Measurements from ENCODE around the gene ZNF607.
A peak's percentile ranks its signal among the peaks of the same experiment; 100 is the strongest.
"Not testable (repeated sequence)": the region's sequence is repeated elsewhere in the genome, so short reads cannot be mapped to it uniquely, and the experiment has no call there.

ZNF607 gene

DNA sequence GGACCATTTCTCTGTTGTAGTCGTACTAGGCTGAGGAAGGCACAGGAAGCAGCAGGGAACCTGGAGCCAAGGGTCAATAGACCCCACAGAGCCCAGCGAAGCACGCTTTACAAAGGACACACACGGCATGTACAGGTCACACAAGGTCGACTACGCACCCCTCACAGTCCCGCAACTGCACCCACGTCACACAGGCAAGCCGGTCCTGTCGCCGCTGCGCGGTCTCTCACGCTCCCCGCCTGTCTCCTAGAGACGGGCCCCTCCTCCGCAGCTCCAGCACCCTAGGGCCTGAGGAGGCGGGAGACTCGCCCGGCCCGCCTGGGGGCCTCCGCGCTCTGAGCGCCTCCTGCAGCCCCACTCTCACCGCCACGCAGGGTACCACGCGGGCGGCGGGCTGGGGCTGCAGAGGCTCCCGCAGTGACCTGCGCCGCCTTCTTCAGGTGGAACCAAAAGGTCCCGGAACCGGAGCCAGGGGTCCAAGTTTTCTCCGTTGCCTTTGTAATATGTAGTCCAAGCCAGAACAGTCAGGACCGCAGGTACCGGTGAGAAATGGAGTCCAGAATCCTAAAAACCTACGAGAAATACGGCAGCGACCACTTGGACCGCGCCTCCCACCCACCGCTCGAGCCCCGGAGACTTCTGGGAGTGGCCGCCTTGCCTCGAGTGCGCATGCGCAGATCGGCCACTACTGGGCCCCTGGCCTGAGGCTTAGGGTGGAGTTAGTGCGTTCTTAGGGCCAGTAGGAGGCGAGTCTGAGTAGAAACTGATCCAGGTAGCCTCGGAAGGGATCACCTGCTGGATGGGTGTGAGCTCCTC is at the start of gene ZNF607:
Gene ZNF607, minus strand, starts transcription at position 651 of the 816 bp plus-strand sequence. CDS start 8,143 bp downstream, outside the sequence.
- DNase-seq: peak; percentile 91

DNA sequence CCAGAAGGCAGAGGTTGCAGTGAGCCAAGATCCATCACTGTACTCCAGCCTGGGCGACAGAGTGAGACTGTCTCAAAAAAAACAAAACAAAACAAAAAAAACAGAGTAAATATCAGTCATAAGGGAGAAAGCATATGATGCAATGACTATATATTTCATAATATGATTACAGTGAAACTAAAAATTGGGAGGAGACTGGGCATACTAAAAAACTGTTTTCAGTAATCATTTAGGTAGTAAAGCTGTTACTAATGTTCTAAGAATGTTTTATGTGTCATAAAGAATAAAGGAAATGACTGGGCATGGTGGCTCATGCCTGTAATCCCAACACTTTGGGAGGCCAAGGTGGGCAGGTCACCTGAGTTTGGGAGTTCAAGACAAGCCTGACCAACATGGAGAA is 43.9 kb upstream of the ZNF607 start:
- no peak for DNase-seq

DNA sequence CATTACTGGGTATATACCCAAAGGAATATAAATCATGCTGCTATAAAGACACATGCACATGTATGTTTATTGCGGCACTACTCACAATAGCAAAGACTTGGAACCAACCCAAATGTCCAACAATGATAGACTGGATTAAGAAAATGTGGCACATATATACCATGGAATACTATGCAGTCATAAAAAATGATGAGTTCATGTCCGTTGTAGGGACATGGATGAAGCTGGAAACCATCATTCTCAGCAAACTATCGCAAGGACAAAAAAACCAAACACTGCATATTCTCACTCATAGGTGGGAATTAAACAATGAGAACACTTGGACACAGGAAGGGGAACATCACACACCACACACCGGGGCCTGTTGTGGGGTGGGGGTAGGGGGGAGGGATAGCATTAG is 38.1 kb upstream of the ZNF607 start:
- not testable (repeated sequence) for DNase-seq

DNA sequence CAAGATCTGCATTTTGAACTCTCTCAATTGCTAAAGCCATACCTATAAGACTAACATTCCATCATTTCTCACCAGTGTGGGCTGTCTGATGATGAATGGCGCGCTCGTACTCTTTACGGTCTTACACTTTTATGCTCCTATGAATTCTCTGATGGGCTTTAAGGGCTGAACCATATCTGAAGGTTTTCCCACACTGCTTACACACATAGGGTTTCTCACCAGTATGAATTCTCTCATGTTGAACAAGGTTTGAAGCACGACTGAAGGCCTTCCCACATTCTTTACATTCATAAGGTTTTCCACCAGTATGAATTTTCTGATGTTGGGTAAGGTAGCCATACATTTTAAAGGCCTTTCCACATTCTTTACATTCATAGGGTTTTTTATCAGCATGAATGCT is 18.8 kb upstream of the ZNF607 start:
- no peak for DNase-seq

DNA sequence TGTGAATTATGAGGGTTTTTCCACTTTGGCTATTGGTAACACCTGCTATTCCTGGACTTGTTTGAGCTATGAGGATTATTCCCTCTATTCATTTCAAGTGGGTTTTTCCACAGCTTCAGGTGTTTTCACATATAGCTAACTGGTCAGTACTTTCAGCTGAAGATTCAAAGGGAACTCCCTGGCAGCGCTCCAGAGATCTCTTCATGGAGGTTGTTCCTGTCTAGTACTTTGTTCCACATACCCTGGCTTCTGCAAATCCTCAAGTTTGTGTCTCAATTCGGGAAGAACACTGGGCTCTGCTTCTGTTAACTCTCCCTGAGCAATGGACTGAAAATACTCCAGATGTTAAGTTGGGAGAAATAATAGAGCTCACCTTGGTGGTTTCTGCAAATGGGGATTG is 5.6 kb upstream of the ZNF607 start:
- DNase-seq: no peak

DNA sequence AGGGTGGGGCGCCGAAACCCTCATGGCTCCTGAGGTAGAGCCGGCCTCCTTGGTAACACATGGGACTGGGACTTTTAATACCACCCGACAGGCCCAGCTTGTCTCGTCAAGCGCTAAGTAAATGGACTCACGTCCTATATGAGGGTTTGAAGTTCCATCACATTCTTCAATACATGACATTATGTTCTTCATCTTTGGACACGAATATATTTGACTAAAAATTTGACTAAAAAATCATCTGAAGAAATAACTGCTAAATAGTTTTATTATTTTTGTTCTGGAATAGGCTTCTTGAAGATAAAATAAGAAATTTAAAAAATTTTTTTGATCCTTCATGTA is 335 bp upstream of the ZNF607 start:
- DNase-seq: no peak

DNA sequence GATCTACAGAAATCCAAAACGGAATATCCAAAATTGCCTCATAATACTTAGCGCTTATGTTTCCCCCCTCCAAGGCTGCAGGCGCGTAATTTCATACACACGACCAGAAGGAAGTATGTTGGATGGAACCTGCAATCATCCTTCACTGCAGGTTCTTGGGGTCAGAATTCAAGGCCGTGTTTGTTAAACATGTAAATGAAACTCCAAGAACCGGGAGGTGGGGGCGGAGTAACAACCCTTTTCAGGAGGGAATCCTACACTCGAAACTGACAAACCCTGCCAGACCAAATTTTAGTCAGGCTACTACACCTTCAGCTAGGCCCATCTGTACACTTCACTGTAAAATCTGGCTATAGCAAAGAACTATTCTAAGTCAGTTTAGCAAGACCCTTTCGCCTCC is 1.3 kb downstream of the ZNF607 start:
- DNase-seq: no peak

DNA sequence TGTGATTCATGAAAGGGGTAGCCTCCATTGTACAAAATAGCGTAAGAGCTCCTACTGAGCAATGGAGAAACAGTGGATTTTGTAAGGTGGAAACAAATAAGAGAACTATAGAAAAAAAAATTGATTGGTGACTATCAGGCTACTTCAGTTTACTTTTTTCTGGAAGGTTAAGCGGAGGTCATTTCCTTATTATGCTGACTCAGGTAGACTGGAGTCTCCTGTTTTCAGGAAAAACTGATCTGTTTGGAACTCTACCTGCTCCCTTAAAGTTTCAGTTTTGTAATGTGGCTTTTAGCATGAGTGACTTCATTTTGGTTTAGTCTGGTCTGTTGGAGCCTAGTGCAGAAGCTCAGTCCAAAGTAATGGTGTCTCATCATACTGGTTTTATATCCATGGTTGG is 3.4 kb downstream of the ZNF607 start:
- DNase-seq: no peak

DNA sequence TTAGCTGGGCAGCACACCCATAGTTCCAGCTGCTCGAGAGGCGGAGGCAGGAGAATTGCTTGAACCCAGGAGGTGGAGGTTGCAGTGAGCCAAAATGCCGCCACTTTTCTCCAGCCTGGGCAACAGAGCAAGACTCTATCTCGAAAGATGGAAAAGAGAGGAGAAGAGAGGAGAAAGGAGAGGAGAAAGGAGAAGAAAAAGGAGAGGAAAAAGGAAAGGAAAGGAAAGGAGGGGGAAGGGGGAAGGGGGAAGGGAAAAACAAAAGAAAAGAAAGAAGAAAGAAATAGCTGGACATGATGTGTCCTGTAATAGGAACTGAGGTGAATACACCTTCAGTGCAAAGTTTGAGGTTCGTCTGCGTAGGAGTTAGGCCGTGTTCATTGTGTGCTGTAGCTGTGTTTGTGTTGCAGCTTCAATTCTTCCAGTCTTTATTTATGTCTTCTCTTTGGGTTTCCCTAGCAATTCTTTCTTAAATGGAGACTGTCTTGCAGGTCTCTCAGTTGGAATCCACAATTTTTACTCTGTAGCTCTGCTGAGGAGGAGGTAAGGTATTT is 13.4 kb downstream of the ZNF607 start:
- DNase-seq: no peak

DNA sequence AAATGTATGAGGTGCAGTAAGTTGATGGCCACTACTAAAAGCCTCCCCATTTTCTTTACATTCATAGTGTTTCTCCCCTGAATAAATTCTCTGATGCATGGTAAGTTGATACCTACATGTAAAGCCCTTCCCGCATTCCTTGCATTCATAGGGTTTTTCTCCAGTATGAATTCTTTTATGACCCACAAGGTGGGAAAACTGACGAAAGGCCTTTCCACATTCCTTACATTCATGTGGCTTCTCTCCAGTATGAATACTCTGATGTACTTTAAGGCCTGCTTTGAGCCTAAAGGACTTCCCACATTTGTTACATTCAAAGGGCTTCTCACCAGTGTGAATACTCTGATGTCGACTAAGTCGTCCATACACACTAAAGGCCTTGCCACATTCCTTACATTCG is 20.5 kb downstream of the ZNF607 start:
- DNase-seq: no peak

DNA sequence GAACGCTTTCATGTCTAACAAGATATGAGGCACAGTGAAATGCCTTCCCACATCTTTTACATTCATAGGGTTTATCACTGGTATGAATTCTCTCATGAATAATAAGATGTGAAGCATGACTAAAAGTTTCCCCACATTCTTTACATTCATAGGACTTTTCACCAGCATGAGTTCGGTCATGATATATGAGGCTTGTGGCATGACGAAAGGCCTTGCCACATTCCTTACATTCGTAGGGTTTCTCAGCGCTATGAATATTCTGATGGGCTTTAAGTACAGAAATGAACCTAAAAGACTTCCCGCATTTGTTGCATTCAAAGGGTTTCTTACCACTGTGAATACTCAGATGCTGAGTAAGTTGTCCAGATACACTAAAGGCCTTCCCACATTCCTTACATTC is 21.3 kb downstream of the ZNF607 start:
- DNase-seq: no peak

DNA sequence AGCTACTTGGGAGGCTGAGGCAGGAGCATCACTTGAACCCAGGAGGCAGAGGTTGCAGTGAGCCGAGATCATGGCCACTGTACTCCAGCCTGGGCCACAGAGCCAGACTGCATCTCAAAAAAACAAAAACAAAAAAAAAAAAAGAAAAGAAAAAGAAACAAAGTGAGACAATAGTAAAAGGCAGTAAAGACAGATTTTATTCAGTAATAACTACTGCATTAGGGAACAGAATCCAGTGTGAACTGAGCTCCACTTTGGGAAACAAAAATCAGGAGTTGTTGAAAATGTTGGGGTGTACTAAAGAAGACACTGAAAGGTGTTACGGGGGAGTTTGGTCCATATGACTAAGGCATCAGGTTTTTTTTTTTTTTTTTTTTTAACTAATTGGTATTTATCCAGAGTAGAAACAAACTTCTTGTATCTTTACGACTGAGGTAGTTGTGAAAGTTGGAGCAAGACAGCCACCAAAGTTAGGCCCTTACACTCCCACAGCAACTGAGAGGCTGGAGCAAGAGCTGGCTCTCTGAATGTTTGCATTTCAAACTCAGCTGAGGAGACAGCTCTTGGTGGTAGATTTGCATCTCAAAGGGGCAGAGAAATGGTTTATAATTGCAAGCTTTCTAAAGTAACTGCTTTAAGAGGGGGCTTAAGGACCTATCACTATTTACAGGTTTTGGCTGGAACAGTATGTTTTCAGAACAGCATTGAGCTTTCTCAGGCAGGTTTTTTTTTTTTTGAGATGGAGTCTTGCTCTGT is 24.2 kb downstream of the ZNF607 start:
- DNase-seq: no peak

DNA sequence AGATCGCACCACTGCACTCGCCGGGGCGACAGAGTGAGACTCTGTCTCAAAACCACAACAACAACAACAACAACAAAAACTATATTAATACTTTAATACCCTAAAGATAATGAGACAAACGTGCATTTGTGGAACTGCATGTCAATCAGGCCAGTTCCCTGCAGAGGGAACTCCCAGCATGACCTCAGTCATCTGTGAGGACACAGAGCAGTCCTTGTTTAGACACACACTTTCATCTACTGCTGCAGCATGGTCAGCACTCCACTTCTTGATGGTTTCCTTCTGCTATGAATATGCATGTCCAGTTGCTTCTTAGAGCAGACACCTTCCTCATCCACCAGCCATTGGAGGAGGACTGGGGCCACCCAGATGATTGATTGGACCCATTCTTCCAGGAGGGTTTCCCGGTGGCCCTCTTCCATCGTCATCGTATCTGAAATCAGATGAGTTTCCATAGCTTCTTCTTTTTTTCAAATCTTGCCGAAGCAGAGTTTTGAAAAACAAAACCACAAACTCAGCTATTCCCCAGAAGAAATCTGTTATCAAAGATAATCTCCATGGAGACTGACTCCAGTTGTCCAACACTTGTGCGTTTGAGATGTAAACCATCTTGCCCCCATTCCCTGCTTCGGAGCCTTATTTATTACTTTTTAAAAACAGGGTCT is 26.5 kb downstream of the ZNF607 start:
- no peak for DNase-seq

DNA sequence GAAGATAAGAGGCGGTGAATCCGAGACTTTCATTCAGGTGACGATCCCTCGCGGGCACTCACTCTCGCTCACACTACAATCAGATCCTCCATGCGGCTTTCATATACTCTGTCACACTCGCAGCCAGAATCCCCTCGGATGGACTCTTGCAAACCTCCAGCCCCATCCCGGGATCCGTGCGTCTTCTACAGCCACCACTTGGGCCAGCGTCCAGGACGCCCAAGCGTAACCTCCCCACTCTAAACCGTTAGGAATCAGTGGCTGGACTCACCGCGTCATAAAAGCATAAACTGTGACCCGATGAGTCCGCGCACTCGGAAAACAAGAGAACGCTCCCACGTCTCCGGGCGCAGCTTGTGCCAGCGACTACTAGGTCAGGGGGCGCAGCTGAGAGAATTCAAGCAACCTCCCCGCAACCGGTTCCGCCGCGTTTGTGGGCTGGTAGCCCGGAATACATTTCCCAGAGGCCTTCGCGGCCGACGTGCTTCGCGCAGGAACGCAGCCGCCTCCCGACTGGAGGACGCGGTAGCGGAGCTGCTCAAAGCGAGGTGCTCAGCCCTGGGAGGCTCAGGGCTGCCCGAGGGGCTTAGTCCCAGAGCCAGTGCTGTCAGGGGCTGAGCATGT is 27.6 kb downstream of the ZNF607 start:
- DNase-seq: no peak

DNA sequence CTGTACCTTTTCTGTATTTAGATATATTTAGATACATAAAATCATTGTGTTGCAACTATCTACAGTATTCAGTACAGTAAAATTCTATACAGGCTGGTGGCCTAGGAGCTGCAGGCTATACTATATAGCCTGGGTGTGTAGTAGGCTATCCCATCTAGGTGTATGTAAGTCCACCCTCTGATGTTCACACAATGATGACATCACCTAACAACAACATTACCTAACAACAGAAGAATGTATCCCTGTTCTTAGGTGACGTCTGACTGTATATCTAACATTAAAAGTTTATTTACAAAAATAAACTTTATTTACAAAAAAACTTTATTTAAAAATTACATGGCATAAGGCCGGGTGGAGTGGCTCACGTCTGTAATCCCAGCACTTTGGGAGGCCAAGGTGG is 36.0 kb downstream of the ZNF607 start:
- DNase-seq: no peak

DNA sequence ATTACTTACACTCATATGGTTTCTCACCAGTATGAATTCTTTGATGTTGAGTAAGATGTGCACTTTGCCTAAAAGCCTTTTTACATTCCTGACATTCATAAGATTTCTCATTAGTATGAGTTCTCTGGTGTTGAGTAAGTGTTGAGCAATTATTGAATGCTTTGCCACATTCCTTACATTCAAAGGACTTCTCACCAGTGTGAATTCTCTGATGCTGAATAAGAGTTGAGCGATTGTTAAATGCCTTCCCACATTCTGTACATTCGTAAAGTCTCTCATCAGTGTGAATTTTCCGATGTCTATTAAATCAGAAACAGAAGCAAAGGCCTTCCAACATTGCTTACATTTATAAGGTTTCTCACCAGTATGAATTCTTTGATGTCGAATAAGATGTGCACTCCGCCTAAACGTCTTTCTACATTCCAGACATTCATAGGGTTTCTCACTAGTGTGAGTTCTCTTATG is 50.1 kb downstream of the ZNF607 start:
- DNase-seq: no peak

DNA sequence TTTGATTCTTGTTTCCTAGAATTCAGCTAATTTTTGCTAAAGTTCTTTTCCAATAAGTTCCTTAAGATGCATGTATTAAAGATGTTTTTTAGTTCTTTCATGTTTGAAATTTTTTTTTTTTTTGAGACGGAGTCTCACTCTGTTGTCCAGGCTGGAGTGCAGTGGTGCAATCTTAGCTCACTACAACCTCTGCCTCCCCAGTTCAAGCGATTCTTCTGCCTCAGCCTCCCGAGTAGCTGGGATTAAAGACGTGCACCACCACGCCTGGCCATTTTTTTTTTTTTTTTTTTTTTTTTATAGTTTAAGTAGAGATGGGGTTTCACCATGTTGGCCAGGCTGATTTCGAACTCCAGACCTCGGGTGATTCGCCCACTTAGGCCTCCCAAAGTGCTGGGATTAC is 62.4 kb downstream of the ZNF607 start:
- DNase-seq: not testable (repeated sequence)

DNA sequence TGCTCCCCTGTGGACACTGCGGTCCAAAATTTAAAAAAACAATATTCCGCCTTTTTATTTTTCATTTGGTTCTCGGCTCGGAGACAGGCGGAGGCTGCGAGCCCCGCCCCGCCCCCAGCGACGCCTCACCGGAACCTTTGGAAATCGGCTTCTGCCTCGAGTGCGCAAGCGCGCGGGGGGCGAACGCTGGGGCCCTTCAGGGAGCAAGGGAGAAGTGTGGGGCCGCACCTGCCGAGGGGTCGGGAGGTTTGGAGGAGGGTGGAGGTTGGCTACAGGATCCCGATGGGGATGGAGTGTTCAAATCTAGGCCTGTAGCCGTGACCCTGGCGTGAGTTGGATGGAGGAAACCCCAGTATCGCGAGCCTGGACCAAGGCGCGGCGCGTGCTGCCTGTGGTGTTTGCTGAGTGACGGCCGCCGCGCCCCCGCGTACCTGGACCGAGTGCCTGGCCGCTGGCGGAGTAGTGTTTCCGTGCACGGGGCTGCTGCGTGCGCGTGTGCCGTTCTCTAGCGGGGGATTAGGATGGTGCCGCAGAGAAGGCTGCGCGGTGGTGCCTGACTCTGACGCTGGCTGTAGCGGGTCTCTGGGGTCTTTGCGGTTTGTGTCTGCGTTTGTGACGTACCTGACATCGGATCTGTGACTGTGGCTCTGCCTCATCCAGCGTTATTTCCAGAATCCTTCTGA is 63.7 kb downstream of the ZNF607 start:
- peak; percentile 68 for DNase-seq

DNA sequence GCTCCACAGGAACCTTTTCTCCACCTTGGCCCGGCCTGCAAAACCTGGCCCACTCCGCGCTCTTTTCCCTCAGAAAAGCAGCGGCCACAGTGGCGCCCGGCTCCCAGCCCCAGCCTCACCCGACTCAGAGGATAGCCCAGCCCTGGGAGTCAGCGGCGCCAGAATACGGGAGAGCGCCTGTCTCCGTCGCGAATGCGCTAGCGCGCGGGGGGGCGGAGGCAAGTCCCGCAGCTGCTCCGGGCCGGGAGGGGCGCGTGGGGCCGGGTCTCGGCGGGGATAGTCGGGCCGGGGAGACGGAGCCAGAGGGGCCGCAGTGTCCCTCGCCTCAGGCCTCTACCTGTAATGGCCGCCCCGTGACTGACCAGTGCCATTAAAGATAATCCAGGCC is 64.3 kb downstream of the ZNF607 start, which contains the start of gene ZFP30:
Gene ZFP30, minus strand, starts transcription at position 165 of the 388 bp plus-strand sequence. CDS start 7,643 bp downstream, outside the sequence.
- peak; percentile 75 for DNase-seq

DNA sequence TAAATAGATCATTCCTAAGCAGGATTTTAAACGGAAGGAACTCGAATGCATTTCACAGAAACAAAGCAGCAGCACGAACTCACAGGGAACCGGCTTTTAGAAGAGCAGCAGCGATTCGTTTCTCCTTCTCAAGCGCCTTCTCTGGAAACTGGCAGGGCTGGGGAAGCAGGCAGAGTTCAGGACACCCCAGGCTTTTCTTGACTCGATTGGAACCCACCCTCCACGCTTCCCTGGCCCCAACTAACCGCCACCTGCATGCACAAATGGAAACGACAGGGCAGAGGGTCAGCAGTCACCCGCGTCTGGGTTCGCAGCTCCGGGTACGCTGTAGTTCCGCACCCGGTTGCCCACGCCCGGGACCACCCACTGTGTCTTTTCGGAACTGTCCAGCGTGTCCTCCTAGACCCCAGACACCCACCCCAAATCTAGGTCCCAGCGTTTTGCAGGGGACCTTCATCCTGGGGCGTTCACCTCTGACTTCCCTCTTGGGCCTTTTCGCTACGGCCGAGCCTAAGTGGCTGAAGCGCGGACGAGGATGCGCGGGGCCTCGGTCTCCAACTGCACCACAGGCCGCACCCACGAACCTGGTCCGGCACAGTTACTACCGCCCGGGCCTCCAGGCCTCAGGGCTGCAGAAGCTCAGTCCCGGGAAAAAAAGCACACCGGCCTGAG is 64.8 kb downstream of the ZNF607 start:
- DNase-seq: peak; percentile 1

DNA sequence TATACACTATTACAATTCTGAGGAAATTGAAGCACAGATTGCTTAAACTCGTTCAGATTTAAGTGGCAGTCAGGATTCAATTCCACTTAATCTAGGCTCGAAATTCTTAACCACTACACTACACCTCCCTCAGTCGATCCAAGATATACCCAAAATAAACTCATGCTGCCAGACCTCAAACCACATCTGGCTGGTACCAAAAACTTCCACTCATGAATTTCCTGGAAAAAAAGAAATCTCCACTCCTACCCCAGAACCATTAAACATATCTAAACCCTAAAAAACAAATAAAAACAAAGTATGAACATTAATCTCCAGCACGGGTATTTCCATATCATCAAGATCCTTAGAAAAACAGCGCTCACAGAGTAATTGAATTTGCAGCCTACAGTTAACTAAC is 65.4 kb downstream of the ZNF607 start:
- no peak for DNase-seq

All from NCI-H2107 (cell line).